Measurements from ENCODE around the gene ZNF594. TPM values are rescaled to one million over a fixed set of nuclear protein-coding genes. Genes with fewer than 3 reads are reported as not detected.

Gene ZNF594
- total and polyA plus RNA-seq, 10 of the 15 experiments (the other 5 are each of a cell fraction or from before 2014, with no cell fraction given), result 0.98 to 14.3 (median 11.1) TPM

GRCh38 chr17:5234645-5235576, 43.2 kb upstream of the ZNF594 start, which contains the start of gene SCIMP (continued):
- 0 out of 2 replicates have a peak, but pooled peaks have one; percentile 7 for TF ChIP-seq SMC3 (IDR thresholded peaks at IDR 0.05; ENCODE audit: borderline replicate concordance, low read length)
- no peak for TF ChIP-seq HSF1 (IDR thresholded peaks at IDR 0.05; ENCODE audit: low read depth, low read length)
- peak; percentile 26 for TF ChIP-seq CHD1 (IDR thresholded peaks at IDR 0.05; ENCODE audit: low read depth, low read length)
- TF ChIP-seq ZNF207 (IDR thresholded peaks at IDR 0.05; ENCODE audit: borderline replicate concordance), result peak; percentile 29; the same call in 1 of the 2 replicates
- TF ChIP-seq SKIL (IDR thresholded peaks at IDR 0.05; ENCODE audit: low read depth, poor library complexity, severe bottlenecking), result no peak
- no peak for TF ChIP-seq ELK1 (IDR thresholded peaks at IDR 0.05; ENCODE audit: low read depth, low read length)
- TF ChIP-seq RBBP5 (conservative IDR thresholded peaks at IDR 0.05), result no peak
- TF ChIP-seq IRF4 (IDR thresholded peaks at IDR 0.05; ENCODE audit: low read depth, low read length), result peak; percentile 84
- peak; percentile 92 for TF ChIP-seq POLR2A (IDR thresholded peaks at IDR 0.05; ENCODE audit: low read depth, low read length)
- peak; percentile 94; the same call in 1 of the 2 replicates for TF ChIP-seq POLR2AphosphoS2 (IDR thresholded peaks at IDR 0.05; ENCODE audit: low read depth, low read length)
- TF ChIP-seq NR2F1 (conservative IDR thresholded peaks at IDR 0.05), result peak; percentile 83
- TF ChIP-seq NKRF (conservative IDR thresholded peaks at IDR 0.05), result no peak; the same call in 1 of the 2 replicates
- TF ChIP-seq SMARCA5 (IDR thresholded peaks at IDR 0.05), result peak; percentile 6
- TF ChIP-seq E2F8 (IDR thresholded peaks at IDR 0.05; ENCODE audit: low read depth, partially characterized antibody), result no peak
- TF ChIP-seq RUNX3 (IDR thresholded peaks at IDR 0.05; ENCODE audit: low read length), result peak; percentile 94
- peak; percentile 28; the same call in 1 of the 2 replicates for TF ChIP-seq HDGF (IDR thresholded peaks at IDR 0.05)

All from GM12878 (cell line).